Measurements from ENCODE around the gene EFHD2. TPM values are rescaled to one million over a fixed set of nuclear protein-coding genes. Genes with fewer than 3 reads are reported as not detected.
"Not testable (repeated sequence)": the region's sequence is repeated elsewhere in the genome, so short reads cannot be mapped to it uniquely, and the experiment has no call there.

The EFHD2 gene
- total RNA-seq, 1 donor from 2014 or later, result 12.5 TPM

GRCh38 chr1:15456313-15456954 lies 46.7 kb downstream of the EFHD2 start, which contains the start of gene CELA2A:
Gene CELA2A, plus strand, starts transcription at chr1:15456732. Its CDS starts 22 bp downstream, at chr1:15456754.
- no peaks in the 10 kb centered on the region for H3K36me3 ChIP-seq (ENCODE audit: control insufficient read depth in 3 of 3, insufficient read depth in 3 of 3, low read length in 3 of 3)
- no peaks in the 10 kb centered on the region for H3K9me3 ChIP-seq (ENCODE audit: control insufficient read depth in 3 of 3, low read length in 3 of 3)
- no peaks in the 10 kb centered on the region for H3K4me1 ChIP-seq (ENCODE audit: control insufficient read depth in 3 of 3, insufficient read depth in 3 of 3, low read length in 3 of 3)
- H3K4me3 ChIP-seq (ENCODE audit: low read length in 3 of 3), result no peak within 1 kb of the TSS
- no peak within 1 kb of the TSS for H3K27ac ChIP-seq (ENCODE audit: low read depth, low read length)
- no peaks in the 10 kb centered on the region for H3K27me3 ChIP-seq (ENCODE audit: control insufficient read depth in 3 of 3, insufficient read depth in 3 of 3, low read length in 3 of 3)
- no peak within 1 kb of the TSS for H3K9ac ChIP-seq (ENCODE audit: low read depth in 1 of 3, low read length in 3 of 3)

GRCh38 chr1:15457585-15457984 lies 47.9 kb downstream of the EFHD2 start:
- H3K27ac ChIP-seq (ENCODE audit: low read depth, low read length), result no peak overlapping the region
- H3K4me1 ChIP-seq (ENCODE audit: control insufficient read depth in 3 of 3, insufficient read depth in 3 of 3, low read length in 3 of 3), result no peaks in the 10 kb centered on the region
- H3K4me3 ChIP-seq (ENCODE audit: low read length in 3 of 3), result no peak overlapping the region

GRCh38 chr1:15458388-15458787 lies 48.7 kb downstream of the EFHD2 start:
- H3K36me3 ChIP-seq (ENCODE audit: control insufficient read depth in 3 of 3, insufficient read depth in 3 of 3, low read length in 3 of 3); H3K9ac ChIP-seq (ENCODE audit: low read depth in 1 of 3, low read length in 3 of 3); H3K27me3 ChIP-seq (ENCODE audit: control insufficient read depth in 3 of 3, insufficient read depth in 3 of 3, low read length in 3 of 3): not testable (repeated sequence)

More at GRCh38 chr1:15457585-15457984, 47.9 kb downstream of the EFHD2 start:
- H3K9me3 ChIP-seq (ENCODE audit: control insufficient read depth in 3 of 3, low read length in 3 of 3), result no peaks in the 10 kb centered on the region
- no peak overlapping the region for H3K9ac ChIP-seq (ENCODE audit: low read depth in 1 of 3, low read length in 3 of 3)
- no peaks in the 10 kb centered on the region for H3K36me3 ChIP-seq (ENCODE audit: control insufficient read depth in 3 of 3, insufficient read depth in 3 of 3, low read length in 3 of 3)
- no peaks in the 10 kb centered on the region for H3K27me3 ChIP-seq (ENCODE audit: control insufficient read depth in 3 of 3, insufficient read depth in 3 of 3, low read length in 3 of 3)

GRCh38 chr1:15459771-15460707 lies 50.4 kb downstream of the EFHD2 start:
- no peaks in the 10 kb centered on the region for H3K9me3 ChIP-seq (ENCODE audit: control insufficient read depth in 3 of 3, low read length in 3 of 3)
- H3K36me3 ChIP-seq (ENCODE audit: control insufficient read depth in 3 of 3, insufficient read depth in 3 of 3, low read length in 3 of 3), result no peaks in the 10 kb centered on the region
- no peak overlapping the region for H3K4me3 ChIP-seq (ENCODE audit: low read length in 3 of 3)
- H3K4me1 ChIP-seq (ENCODE audit: control insufficient read depth in 3 of 3, insufficient read depth in 3 of 3, low read length in 3 of 3), result no peaks in the 10 kb centered on the region
- no peaks in the 10 kb centered on the region for H3K27me3 ChIP-seq (ENCODE audit: control insufficient read depth in 3 of 3, insufficient read depth in 3 of 3, low read length in 3 of 3)
- no peak overlapping the region for H3K9ac ChIP-seq (ENCODE audit: low read depth in 1 of 3, low read length in 3 of 3)
- no peak overlapping the region for H3K27ac ChIP-seq (ENCODE audit: low read depth, low read length)

More at GRCh38 chr1:15458388-15458787, 48.7 kb downstream of the EFHD2 start:
- H3K4me3 ChIP-seq (ENCODE audit: low read length in 3 of 3); H3K27ac ChIP-seq (ENCODE audit: low read depth, low read length); H3K9me3 ChIP-seq (ENCODE audit: control insufficient read depth in 3 of 3, low read length in 3 of 3); H3K4me1 ChIP-seq (ENCODE audit: control insufficient read depth in 3 of 3, insufficient read depth in 3 of 3, low read length in 3 of 3): not testable (repeated sequence)

- no peaks in the 10 kb centered on the region for H3K4me1 ChIP-seq (ENCODE audit: control insufficient read depth in 3 of 3, insufficient read depth in 3 of 3, low read length in 3 of 3)
- H3K36me3 ChIP-seq (ENCODE audit: control insufficient read depth in 3 of 3, insufficient read depth in 3 of 3, low read length in 3 of 3), result no peaks in the 10 kb centered on the region
- no peak overlapping the region for H3K9ac ChIP-seq (ENCODE audit: low read depth in 1 of 3, low read length in 3 of 3)
- H3K4me3 ChIP-seq (ENCODE audit: low read length in 3 of 3), result no peak overlapping the region
- no peaks in the 10 kb centered on the region for H3K27me3 ChIP-seq (ENCODE audit: control insufficient read depth in 3 of 3, insufficient read depth in 3 of 3, low read length in 3 of 3)
- H3K27ac ChIP-seq (ENCODE audit: low read depth, low read length), result no peak overlapping the region
- H3K9me3 ChIP-seq (ENCODE audit: control insufficient read depth in 3 of 3, low read length in 3 of 3), result no peaks in the 10 kb centered on the region
Measured at GRCh38 chr1:15460708-15461095, 51.0 kb downstream of the EFHD2 start.

- not testable (repeated sequence) for H3K9ac ChIP-seq (ENCODE audit: low read depth in 1 of 3, low read length in 3 of 3); H3K27ac ChIP-seq (ENCODE audit: low read depth, low read length); H3K36me3 ChIP-seq (ENCODE audit: control insufficient read depth in 3 of 3, insufficient read depth in 3 of 3, low read length in 3 of 3); H3K9me3 ChIP-seq (ENCODE audit: control insufficient read depth in 3 of 3, low read length in 3 of 3); H3K4me3 ChIP-seq (ENCODE audit: low read length in 3 of 3); H3K27me3 ChIP-seq (ENCODE audit: control insufficient read depth in 3 of 3, insufficient read depth in 3 of 3, low read length in 3 of 3); H3K4me1 ChIP-seq (ENCODE audit: control insufficient read depth in 3 of 3, insufficient read depth in 3 of 3, low read length in 3 of 3)
Measured at GRCh38 chr1:15463064-15463800, 53.5 kb downstream of the EFHD2 start.

GRCh38 chr1:15463926-15464322 lies 54.2 kb downstream of the EFHD2 start:
- H3K4me3 ChIP-seq (ENCODE audit: low read length in 3 of 3); H3K9me3 ChIP-seq (ENCODE audit: control insufficient read depth in 3 of 3, low read length in 3 of 3); H3K4me1 ChIP-seq (ENCODE audit: control insufficient read depth in 3 of 3, insufficient read depth in 3 of 3, low read length in 3 of 3); H3K36me3 ChIP-seq (ENCODE audit: control insufficient read depth in 3 of 3, insufficient read depth in 3 of 3, low read length in 3 of 3); H3K27ac ChIP-seq (ENCODE audit: low read depth, low read length); H3K27me3 ChIP-seq (ENCODE audit: control insufficient read depth in 3 of 3, insufficient read depth in 3 of 3, low read length in 3 of 3); H3K9ac ChIP-seq (ENCODE audit: low read depth in 1 of 3, low read length in 3 of 3): not testable (repeated sequence)

- Histone ChIP-seq H3K36me3 (ENCODE audit: control insufficient read depth in 3 of 3, insufficient read depth in 3 of 3, low read length in 3 of 3) (no peaks in the 10 kb centered on the region), H3K27ac (ENCODE audit: low read depth, low read length) (no peak overlapping the region), H3K4me1 (ENCODE audit: control insufficient read depth in 3 of 3, insufficient read depth in 3 of 3, low read length in 3 of 3) (no peaks in the 10 kb centered on the region), H3K27me3 (ENCODE audit: control insufficient read depth in 3 of 3, insufficient read depth in 3 of 3, low read length in 3 of 3) (no peaks in the 10 kb centered on the region), H3K4me3 (ENCODE audit: low read length in 3 of 3) (no peak overlapping the region), H3K9me3 (ENCODE audit: control insufficient read depth in 3 of 3, low read length in 3 of 3) (no peaks in the 10 kb centered on the region), H3K9ac (ENCODE audit: low read depth in 1 of 3, low read length in 3 of 3) (no peak overlapping the region)
Measured at GRCh38 chr1:15465674-15466073, 56.0 kb downstream of the EFHD2 start.

- H3K9me3 ChIP-seq (ENCODE audit: control insufficient read depth in 3 of 3, low read length in 3 of 3); H3K27ac ChIP-seq (ENCODE audit: low read depth, low read length); H3K27me3 ChIP-seq (ENCODE audit: control insufficient read depth in 3 of 3, insufficient read depth in 3 of 3, low read length in 3 of 3); H3K4me1 ChIP-seq (ENCODE audit: control insufficient read depth in 3 of 3, insufficient read depth in 3 of 3, low read length in 3 of 3); H3K36me3 ChIP-seq (ENCODE audit: control insufficient read depth in 3 of 3, insufficient read depth in 3 of 3, low read length in 3 of 3); H3K9ac ChIP-seq (ENCODE audit: low read depth in 1 of 3, low read length in 3 of 3); H3K4me3 ChIP-seq (ENCODE audit: low read length in 3 of 3): not testable (repeated sequence)
Measured at GRCh38 chr1:15466955-15467625, 57.4 kb downstream of the EFHD2 start.

All from skeletal muscle tissue (tissue), 4 donors.